ENCODE measurements around the gene BCAS3.

BCAS3 gene

GRCh38 chr17:61302953-61303816 is 625.5 kb downstream of the BCAS3 start:
- Histone ChIP-seq H3K9me3 (no peaks in the 10 kb centered on the region), H3K4me1 (peaks cover 0 to 11% (median 3%) of the 10 kb centered on the region in 4 donors), H3K4me3 (no peak overlapping the region), H3K36me3 (no peaks in the 10 kb centered on the region), H3K27ac (no peak overlapping the region), H3K27me3 (no peaks in the 10 kb centered on the region)
- no peak for TF ChIP-seq CTCF (IDR thresholded peaks at IDR 0.05)
- DNase-seq = no peak
- intact Hi-C loops (cut with DNase I; ENCODE audit: low total_unique reads) = no loop called here

- TF ChIP-seq CTCF (IDR thresholded peaks at IDR 0.05) = no peak
- H3K4me3 ChIP-seq = no peak overlapping the region
- H3K27ac ChIP-seq = no peak overlapping the region
- intact Hi-C loops (cut with DNase I; ENCODE audit: low total_unique reads) = no loop called here
- H3K4me1 ChIP-seq = peaks cover 0 to 16% (median 3%) of the 10 kb centered on the region in 4 donors
- H3K36me3 ChIP-seq = no peaks in the 10 kb centered on the region
- H3K27me3 ChIP-seq = no peaks in the 10 kb centered on the region
- DNase-seq = no peak
- no peaks in the 10 kb centered on the region for H3K9me3 ChIP-seq
Measured at GRCh38 chr17:61303817-61304096, 626.1 kb downstream of the BCAS3 start.

GRCh38 chr17:61305024-61305423 is 627.4 kb downstream of the BCAS3 start:
- H3K4me3 ChIP-seq = no peak overlapping the region
- H3K9me3 ChIP-seq = no peaks in the 10 kb centered on the region
- DNase-seq = no peak
- intact Hi-C loops (cut with DNase I; ENCODE audit: low total_unique reads) = no loop called here
- H3K36me3 ChIP-seq = no peaks in the 10 kb centered on the region
- no peak overlapping the region for H3K27ac ChIP-seq
- TF ChIP-seq CTCF (IDR thresholded peaks at IDR 0.05) = no peak
- H3K27me3 ChIP-seq = no peaks in the 10 kb centered on the region
- H3K4me1 ChIP-seq = peaks cover 0 to 28% (median 6%) of the 10 kb centered on the region in 4 donors

GRCh38 chr17:61306003-61306402 is 628.4 kb downstream of the BCAS3 start:
- Histone ChIP-seq H3K27me3 (no peaks in the 10 kb centered on the region), H3K4me1 (peaks cover 0 to 23% (median 4%) of the 10 kb centered on the region in 4 donors), H3K9me3 (no peaks in the 10 kb centered on the region), H3K36me3 (no peaks in the 10 kb centered on the region), H3K4me3 (no peak overlapping the region), H3K27ac (no peak overlapping the region)
- DNase-seq = no peak
- intact Hi-C loops (cut with DNase I; ENCODE audit: low total_unique reads) = no loop called here
- no peak for TF ChIP-seq CTCF (IDR thresholded peaks at IDR 0.05)

GRCh38 chr17:61307905-61308886 is 630.5 kb downstream of the BCAS3 start:
- Histone ChIP-seq H3K27ac (no peak overlapping the region), H3K4me3 (no peak overlapping the region), H3K27me3 (no peaks in the 10 kb centered on the region), H3K36me3 (no peaks in the 10 kb centered on the region), H3K4me1 (peaks cover 0 to 30% (median 6%) of the 10 kb centered on the region in 4 donors), H3K9me3 (no peaks in the 10 kb centered on the region)
- no peak for TF ChIP-seq CTCF (IDR thresholded peaks at IDR 0.05)
- intact Hi-C loops (cut with DNase I; ENCODE audit: low total_unique reads) = no loop called here
- DNase-seq = no peak

Data from tibial artery (tissue), 4 donors.